Neutrophil (primary cell): Measurements from ENCODE around the gene SLC35G1.

ENCODE experiments used
- H3K27ac ChIP-seq: fragments of 200-600 bp; sonication (generic); 2 replicates; pipeline ENCODE4 v1.5.1; 2016; ENCODE audit warnings: mild to moderate bottlenecking, moderate library complexity
- H3K27me3 ChIP-seq: fragments of 200-600 bp; sonication (generic); 2 replicates; pipeline ENCODE4 v1.6.0; 2016; ENCODE audit warnings: mild to moderate bottlenecking
- H3K36me3 ChIP-seq: fragments of 200-600 bp; sonication (generic); 2 replicates; pipeline ENCODE4 v1.5.1; 2017
- H3K4me1 ChIP-seq, 2 experiments: fragments of 200-600 bp in 1 of 2; sonication (generic) in 1 of 2; 1 replicate in 1 of 2; 2 replicates in 1 of 2; pipeline versions ENCODE4 v1.5.1 to v1.6.1; 2013 to 2016; ENCODE audit warnings: low read depth in 1 of 2, low read length in 1 of 2, mild to moderate bottlenecking in 1 of 2, moderate library complexity in 1 of 2; ENCODE audit not compliant: control insufficient read depth in 1 of 2, insufficient read depth in 1 of 2
- H3K4me3 ChIP-seq, 2 experiments: fragments of 200-600 bp in 1 of 2; sonication (generic) in 1 of 2; 1 replicate in 1 of 2; 2 replicates in 1 of 2; pipeline ENCODE4 v1.5.1; 2013 to 2016; ENCODE audit warnings: low read depth in 1 of 2, low read length in 1 of 2, mild to moderate bottlenecking in 1 of 2, moderate library complexity in 1 of 2
- H3K9me3 ChIP-seq: fragments of 200-600 bp; sonication (generic); 2 replicates; pipeline ENCODE4 v1.5.1; 2016
- CTCF ChIP-seq: fragments of 200-600 bp; sonication (generic); IDR thresholded peaks from 2 replicates; pipeline ENCODE4 v1.5.1; 2016; ENCODE audit warnings: antibody characterized with exemption

Gene SLC35G1

GRCh38 chr10:93851169-93851568 lies 42.6 kb upstream of the SLC35G1 start:
- Histone ChIP-seq H3K27ac (no peak overlapping the region), H3K4me1 (no peaks in the 10 kb centered on the region), H3K4me3 (no peak overlapping the region), H3K36me3 (no peaks in the 10 kb centered on the region), H3K9me3 (no peaks in the 10 kb centered on the region), H3K27me3 (no peaks in the 10 kb centered on the region)
- TF ChIP-seq CTCF: no peak

GRCh38 chr10:93852476-93853095 lies 41.2 kb upstream of the SLC35G1 start:
- Histone ChIP-seq H3K4me3 (no peak overlapping the region), H3K27ac (no peak overlapping the region), H3K27me3 (no peaks in the 10 kb centered on the region), H3K36me3 (no peaks in the 10 kb centered on the region), H3K4me1 (no peaks in the 10 kb centered on the region), H3K9me3 (no peaks in the 10 kb centered on the region)
- no peak for TF ChIP-seq CTCF

- no peak overlapping the region for H3K27ac ChIP-seq
Measured at GRCh38 chr10:93854975-93855374, 38.8 kb upstream of the SLC35G1 start.

GRCh38 chr10:93856349-93857145 lies 37.2 kb upstream of the SLC35G1 start:
- Histone ChIP-seq H3K36me3 (no peaks in the 10 kb centered on the region), H3K27ac (no peak overlapping the region), H3K4me1 (no peaks in the 10 kb centered on the region), H3K4me3 (no peak overlapping the region), H3K9me3 (no peaks in the 10 kb centered on the region), H3K27me3 (no peaks in the 10 kb centered on the region)
- no peak for TF ChIP-seq CTCF

More at GRCh38 chr10:93854975-93855374, 38.8 kb upstream of the SLC35G1 start:
- Histone ChIP-seq H3K36me3 (no peaks in the 10 kb centered on the region), H3K4me1 (no peaks in the 10 kb centered on the region), H3K9me3 (no peaks in the 10 kb centered on the region), H3K4me3 (no peak overlapping the region), H3K27me3 (no peaks in the 10 kb centered on the region)
- no peak for TF ChIP-seq CTCF

GRCh38 chr10:93859049-93859655 lies 34.6 kb upstream of the SLC35G1 start:
- no peaks in the 10 kb centered on the region for H3K4me1 ChIP-seq

More at GRCh38 chr10:93859049-93859655, 34.6 kb upstream of the SLC35G1 start:
- Histone ChIP-seq H3K4me3 (no peak overlapping the region), H3K36me3 (no peaks in the 10 kb centered on the region), H3K9me3 (no peaks in the 10 kb centered on the region), H3K27ac (no peak overlapping the region), H3K27me3 (no peaks in the 10 kb centered on the region)
- TF ChIP-seq CTCF: no peak
